Transverse colon (tissue), 4 donors: ENCODE data around the gene RASGRP2. TPM values are rescaled to one million over a fixed set of nuclear protein-coding genes. Genes with fewer than 3 reads are reported as not detected.

Source experiments
- DNase-seq: peaks from one replicate; pipeline ENCODE4 v3.0.0-alpha.2; 2019
- H3K27ac ChIP-seq, 4 donors: fragments of 200-600 bp; sonication (generic); 2 replicates each; pipeline ENCODE4 v1.5.1; 2016 to 2018; ENCODE audit warnings: inconsistent platforms in 4 of 4
- H3K27me3 ChIP-seq: fragments of 200-600 bp; sonication (generic); 2 replicates; pipeline ENCODE4 v1.5.1; 2017; ENCODE audit warnings: inconsistent platforms
- H3K36me3 ChIP-seq, 4 donors: fragments of 200-600 bp; sonication (generic); 2 replicates each; pipeline ENCODE4 v1.5.1; 2017 to 2019; ENCODE audit warnings: inconsistent platforms in 4 of 4
- H3K4me1 ChIP-seq, 4 donors: fragments of 200-600 bp; sonication (generic); 2 replicates each; pipeline ENCODE4 v1.5.1; 2017 to 2020; ENCODE audit warnings: inconsistent platforms in 4 of 4
- H3K4me3 ChIP-seq, 4 donors: fragments of 200-600 bp; sonication (generic); 1 replicate in 1 of 4; 2 replicates in 3 of 4; pipeline versions ENCODE4 v1.5.1 to v1.6.1; 2017 to 2019; ENCODE audit warnings: inconsistent platforms in 4 of 4
- H3K9me3 ChIP-seq, 2 donors: fragments of 200-600 bp; sonication (generic); 2 replicates each; pipeline ENCODE4 v1.5.1; 2017 to 2019; ENCODE audit warnings: inconsistent platforms in 2 of 2
- EP300 ChIP-seq: sonication (generic); formaldehyde crosslinking; IDR thresholded peaks from one replicate; pipeline ENCODE4 v1.6.1; 2017; ENCODE audit warnings: antibody characterized with exemption, low read depth
- POLR2A ChIP-seq: fragments of 450-650 bp; IDR thresholded peaks from one replicate; pipeline ENCODE4 v1.6.1; 2016; ENCODE audit warnings: antibody characterized with exemption, mild to moderate bottlenecking, moderate library complexity
- POLR2AphosphoS5 ChIP-seq, 3 donors: sonication (generic); formaldehyde crosslinking; IDR thresholded peaks; one replicate each; pipeline ENCODE4 v1.6.1; 2016; ENCODE audit warnings: antibody characterized with exemption in 3 of 3
- WGBS, 2 donors: methylation state at CpG; one replicate each; pipeline ENCODE4 v1.1.5; 2018; ENCODE audit warnings: low coverage in 1 of 2; 5-methylcytosine and 5-hydroxymethylcytosine counted together
- in situ Hi-C, 4 donors: fragments of 200-750 bp; cut with MboI; loops; one replicate each; pipeline versions ENCODE4 v1.15.0 to v1.15.1; 2017; ENCODE audit warnings: low sequenced_read_pairs in 3 of 4, low pct_ligation_motif_present in 1 of 4, low pct_unique_long_range_greater_than_20kb in 1 of 4
- intact Hi-C: fragments of 100-400 bp; cut with DNase I; formaldehyde crosslinking; loops from one replicate; pipeline ENCODE4 v1.15.1; 2023; ENCODE audit warnings: low total_unique reads
- total RNA-seq, 4 donors: library from RNA; depleted of rRNA; stranded (reverse); fragments of >200 nt; gene quantifications; one replicate each; pipeline ENCODE4 v1.1.0, GENCODE V29; 2016
- TF ChIP-seq, protein P1 (sequence below), 5 experiments: fragments of 200-600 bp in 3 of 5; fragments of 450-650 bp in 2 of 5; sonication (generic) in 3 of 5; IDR thresholded peaks; 1 replicate in 2 of 5; 2 replicates in 3 of 5; pipeline ENCODE4 v1.5.1; 2016 to 2017; ENCODE audit warnings: antibody characterized with exemption in 5 of 5, inconsistent platforms in 3 of 5, mild to moderate bottlenecking in 2 of 5, moderate library complexity in 1 of 5

RASGRP2 gene
- total RNA-seq, 4 donors from 2014 or later: 12.1 to 24.3 (median 17.3) TPM

DNA sequence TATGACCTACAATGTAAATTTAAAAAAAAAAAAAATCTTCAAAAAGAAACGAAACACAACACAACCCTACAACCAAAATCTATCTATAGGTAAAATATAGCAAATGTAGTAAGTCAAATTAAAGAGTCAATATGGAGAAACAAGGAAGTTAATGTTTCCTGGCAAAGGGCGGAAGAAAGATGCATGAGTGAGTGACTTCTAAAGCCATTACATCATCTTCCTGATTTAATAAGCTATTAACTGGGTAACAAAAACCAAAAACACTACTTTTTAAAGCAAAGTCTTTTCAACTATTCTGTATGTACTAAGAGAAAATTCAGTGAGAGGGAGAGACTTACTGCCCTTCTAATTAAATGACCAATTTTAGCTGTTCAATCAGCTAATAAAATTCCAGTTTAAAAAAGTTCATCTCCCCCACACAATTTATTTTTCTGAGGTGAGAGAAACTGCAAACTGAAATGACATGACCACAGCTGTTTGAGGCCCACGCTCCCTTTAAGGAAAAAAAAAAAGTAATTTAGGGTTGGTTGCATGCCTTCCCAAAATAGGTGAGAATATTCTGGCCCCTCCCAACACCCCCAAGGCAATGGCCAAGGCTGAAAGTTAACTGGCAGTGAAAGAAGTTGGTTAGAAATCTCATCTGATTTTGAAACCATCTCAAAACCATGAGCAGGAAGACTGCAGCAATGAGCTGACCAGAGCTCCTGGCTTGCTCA, 28.5 kb upstream of the RASGRP2 start:
- TF ChIP-seq POLR2AphosphoS5 (IDR thresholded peaks at IDR 0.05) (no peak), EP300 (no peak), POLR2A (no peak)
- TF ChIP-seq, protein P1, sequence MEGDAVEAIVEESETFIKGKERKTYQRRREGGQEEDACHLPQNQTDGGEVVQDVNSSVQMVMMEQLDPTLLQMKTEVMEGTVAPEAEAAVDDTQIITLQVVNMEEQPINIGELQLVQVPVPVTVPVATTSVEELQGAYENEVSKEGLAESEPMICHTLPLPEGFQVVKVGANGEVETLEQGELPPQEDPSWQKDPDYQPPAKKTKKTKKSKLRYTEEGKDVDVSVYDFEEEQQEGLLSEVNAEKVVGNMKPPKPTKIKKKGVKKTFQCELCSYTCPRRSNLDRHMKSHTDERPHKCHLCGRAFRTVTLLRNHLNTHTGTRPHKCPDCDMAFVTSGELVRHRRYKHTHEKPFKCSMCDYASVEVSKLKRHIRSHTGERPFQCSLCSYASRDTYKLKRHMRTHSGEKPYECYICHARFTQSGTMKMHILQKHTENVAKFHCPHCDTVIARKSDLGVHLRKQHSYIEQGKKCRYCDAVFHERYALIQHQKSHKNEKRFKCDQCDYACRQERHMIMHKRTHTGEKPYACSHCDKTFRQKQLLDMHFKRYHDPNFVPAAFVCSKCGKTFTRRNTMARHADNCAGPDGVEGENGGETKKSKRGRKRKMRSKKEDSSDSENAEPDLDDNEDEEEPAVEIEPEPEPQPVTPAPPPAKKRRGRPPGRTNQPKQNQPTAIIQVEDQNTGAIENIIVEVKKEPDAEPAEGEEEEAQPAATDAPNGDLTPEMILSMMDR (IDR thresholded peaks at IDR 0.05): no peak
- Histone ChIP-seq H3K4me1 (peaks cover 15 to 62% (median 24%) of the 10 kb centered on the region in 4 donors), H3K36me3 (peaks cover 0 to 91% (median 50%) of the 10 kb centered on the region in 4 donors), H3K27ac (peak overlapping the region in 3 of 4 donors; percentile 18 to 28 (median 25)), H3K27me3 (no peaks in the 10 kb centered on the region), H3K4me3 (no peak overlapping the region), H3K9me3 (no peaks in the 10 kb centered on the region)
- intact Hi-C loops (no loop called here), in situ Hi-C loops (no loop called here)
- no peak for DNase-seq
- WGBS, 2 donors: 56 to 58% methylated on average over 3 of the region's 3 CpGs

DNA sequence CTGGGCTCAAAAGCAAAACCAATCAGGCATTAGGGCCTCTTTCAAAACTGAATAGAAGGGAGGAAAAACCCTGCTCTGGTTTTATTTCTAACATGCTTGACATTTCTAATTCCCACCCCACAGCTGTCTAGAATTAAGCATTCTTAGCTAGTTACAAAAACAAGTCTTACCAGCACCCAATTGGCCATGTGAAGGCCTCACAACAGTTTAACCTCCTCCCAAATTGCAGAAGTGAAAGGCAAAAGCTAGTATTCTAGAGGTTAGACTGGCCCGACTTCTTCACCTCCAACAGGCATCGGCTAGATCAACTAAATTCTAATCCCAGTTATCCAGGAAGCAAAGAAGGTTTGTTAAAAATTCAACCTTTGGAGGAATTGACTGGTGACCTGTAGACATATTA, 27.9 kb upstream of the RASGRP2 start:
- Histone ChIP-seq H3K27me3 (no peaks in the 10 kb centered on the region), H3K9me3 (no peaks in the 10 kb centered on the region), H3K27ac (peak overlapping the region in 2 of 4 donors; percentile 18 to 28), H3K4me3 (no peak overlapping the region), H3K36me3 (peaks cover 0 to 97% (median 56%) of the 10 kb centered on the region in 4 donors), H3K4me1 (peaks cover 14 to 57% (median 19%) of the 10 kb centered on the region in 4 donors)
- WGBS, 2 donors: 73% methylated on average over 2 of the region's 2 CpGs; no CpG with 5 or more reads in 1 of the 2 donors
- DNase-seq: no peak
- intact Hi-C loops: no loop called here
- no peak for TF ChIP-seq EP300
- no peak for TF ChIP-seq POLR2AphosphoS5 (IDR thresholded peaks at IDR 0.05)
- no peak for TF ChIP-seq POLR2A
- TF ChIP-seq, protein P1 (IDR thresholded peaks at IDR 0.05): no peak
- in situ Hi-C loops: no loop called here

DNA sequence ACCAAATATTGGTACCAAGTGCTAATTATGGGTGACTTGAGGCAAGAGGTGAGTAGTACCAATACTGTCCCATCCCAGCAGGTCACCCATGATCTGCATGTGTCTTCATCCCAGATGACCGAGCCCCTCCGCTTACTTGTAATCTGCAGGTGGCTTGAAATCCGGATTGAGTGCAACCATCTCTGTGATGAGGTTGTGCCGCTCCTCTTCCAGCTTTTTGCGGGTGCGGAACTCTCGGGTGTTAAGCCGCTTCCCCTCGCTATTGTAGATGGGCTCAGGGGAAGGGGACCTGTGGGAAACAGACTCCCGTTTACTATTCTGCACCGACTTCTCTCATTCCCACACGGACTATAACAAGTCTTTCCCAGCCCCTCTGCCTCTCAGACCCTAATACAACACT, 26.2 kb upstream of the RASGRP2 start:
- no peak for TF ChIP-seq POLR2AphosphoS5 (IDR thresholded peaks at IDR 0.05)
- Histone ChIP-seq H3K27me3 (no peaks in the 10 kb centered on the region), H3K4me1 (peaks cover 5 to 45% (median 9%) of the 10 kb centered on the region in 4 donors), H3K36me3 (peaks cover 0 to 100% (median 59%) of the 10 kb centered on the region in 4 donors), H3K9me3 (no peaks in the 10 kb centered on the region), H3K27ac (no peak overlapping the region), H3K4me3 (no peak overlapping the region)
- 93% methylated on average over 12 of the region's 12 CpGs; no CpG with 5 or more reads in 1 of the 2 donors for WGBS, 2 donors
- intact Hi-C loops (no loop called here), in situ Hi-C loops (no loop called here)
- DNase-seq: no peak

DNA sequence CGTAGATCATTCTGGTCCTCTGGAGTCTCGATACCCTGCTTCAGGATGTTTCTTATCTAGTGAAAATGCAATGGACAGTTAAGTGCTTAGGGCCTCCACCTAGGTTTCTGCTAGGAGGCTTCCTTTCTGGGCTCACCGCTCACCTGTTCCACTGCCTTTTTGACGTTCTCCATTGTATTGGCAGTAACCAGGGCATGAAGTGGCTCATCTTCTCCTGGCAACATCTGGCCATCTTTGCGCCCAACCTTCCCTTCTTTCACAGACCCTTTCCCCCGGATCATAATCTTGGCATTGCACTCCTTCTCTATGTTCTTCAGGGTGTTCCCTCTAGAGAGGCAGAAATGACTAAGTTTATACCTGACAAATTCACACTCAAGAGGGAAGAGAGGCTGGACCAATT, 25.3 kb upstream of the RASGRP2 start:
- no peaks in the 10 kb centered on the region for H3K27me3 ChIP-seq
- TF ChIP-seq POLR2AphosphoS5 (IDR thresholded peaks at IDR 0.05) (no peak), EP300 (no peak), POLR2A (no peak)
- TF ChIP-seq, protein P1 (IDR thresholded peaks at IDR 0.05): no peak
- intact Hi-C loops: no loop called here
- no peaks in the 10 kb centered on the region for H3K9me3 ChIP-seq
- peaks cover 5 to 45% (median 13%) of the 10 kb centered on the region in 4 donors for H3K4me1 ChIP-seq
- H3K36me3 ChIP-seq: peaks cover 0 to 100% (median 59%) of the 10 kb centered on the region in 4 donors
- no peak overlapping the region for H3K4me3 ChIP-seq
- in situ Hi-C loops: no loop called here
- DNase-seq: no peak
- 90 to 91% methylated on average over 2 to 6 of the region's 6 CpGs for WGBS, 2 donors
- H3K27ac ChIP-seq: no peak overlapping the region
